A673 (cell line): ENCODE data around the gene AFF2. TPM values are rescaled to one million over a fixed set of nuclear protein-coding genes. Genes with fewer than 3 reads are reported as not detected.

Experiments used
- BruUV-seq: library from RNA; stranded (reverse); fragments of 400-500 nt; replicated peaks from 2 replicates; lab custom pipeline; 2021; lab: Mats Ljungman, UMichigan
- CTCF ChIA-PET: fragments of 300-600 bp; sonication (Branson Sonifier 250); formaldehyde crosslinking; loops from one replicate; lab custom pipeline; 2022; ENCODE audit warnings: antibody characterized with exemption; lab: Charles Lee
- POLR2A ChIA-PET: fragments of 300-600 bp; sonication (Branson Sonifier 250); formaldehyde crosslinking; loops from one replicate; lab custom pipeline; 2022; ENCODE audit warnings: antibody characterized with exemption; ENCODE audit not compliant: low non-redundant PET; lab: Charles Lee
- DNase-seq: peaks from one replicate; pipeline ENCODE4 v3.0.0-alpha.2; 2015; ENCODE audit warnings: low spot score
- H3K27ac ChIP-seq: fragments of 200-600 bp; sonication (generic); 2 replicates; pipeline ENCODE4 v1.5.1; 2016; ENCODE audit warnings: mixed run types, low read depth, mild to moderate bottlenecking, mixed read lengths, antibody characterized with exemption, low read length; ENCODE audit not compliant: poor library complexity, severe bottlenecking
- H3K27me3 ChIP-seq: fragments of 200-600 bp; sonication (generic); replicated peaks from 2 replicates; pipeline ENCODE4 v1.6.1; 2017; ENCODE audit warnings: mixed run types, low read depth, mild to moderate bottlenecking, mixed read lengths, antibody characterized with exemption, low read length; ENCODE audit not compliant: insufficient read depth, poor library complexity
- H3K36me3 ChIP-seq: fragments of 200-600 bp; sonication (generic); 2 replicates; pipeline ENCODE4 v1.6.1; 2016; ENCODE audit warnings: mixed run types, mild to moderate bottlenecking, mixed read lengths, antibody characterized with exemption, low read length; ENCODE audit not compliant: insufficient read depth, poor library complexity, severe bottlenecking
- H3K4me1 ChIP-seq: fragments of 200-600 bp; sonication (generic); 2 replicates; pipeline ENCODE4 v1.6.1; 2017; ENCODE audit warnings: mixed run types, mild to moderate bottlenecking, mixed read lengths, antibody characterized with exemption, low read length; ENCODE audit not compliant: insufficient read depth, poor library complexity, severe bottlenecking
- H3K4me3 ChIP-seq: fragments of 200-600 bp; sonication (generic); 2 replicates; pipeline ENCODE4 v1.5.1; 2016; ENCODE audit warnings: low read depth, mixed run types, mild to moderate bottlenecking, mixed read lengths, low read length; ENCODE audit not compliant: poor library complexity, severe bottlenecking
- H3K9me3 ChIP-seq: fragments of 200-600 bp; sonication (generic); 2 replicates; pipeline ENCODE4 v1.6.1; 2016; ENCODE audit warnings: mixed run types, low read depth, mild to moderate bottlenecking, mixed read lengths, antibody characterized with exemption, low read length; ENCODE audit not compliant: poor library complexity, severe bottlenecking
- EZH2 ChIP-seq: fragments of 200-600 bp; sonication (generic); IDR thresholded peaks from 2 replicates; pipeline ENCODE4 v1.6.1; 2017; ENCODE audit warnings: borderline replicate concordance, low read depth, mild to moderate bottlenecking, mixed read lengths, antibody characterized with exemption, low read length; ENCODE audit not compliant: poor library complexity, severe bottlenecking
- intact Hi-C: fragments of 100-400 bp; cut with micrococcal nuclease; formaldehyde crosslinking; loops from one replicate; pipeline ENCODE4 v1.10.0; 2022; ENCODE audit not compliant: unreplicated experiment
- total RNA-seq: library from RNA; stranded (reverse); gene quantifications from 2 replicates; pipeline ENCODE4 v1.2.3, GENCODE V29; 2021
- TF ChIP-seq, protein P1 (sequence below): fragments of 300-800, 200-600 bp; sonication (generic); conservative IDR thresholded peaks from 2 replicates; pipeline ENCODE4 v1.5.1; 2017; ENCODE audit warnings: low read depth, mild to moderate bottlenecking, antibody characterized with exemption, low read length, moderate library complexity, mixed read lengths

AFF2 gene
- total RNA-seq, 1 experiment from 2014 or later = not detected

DNA sequence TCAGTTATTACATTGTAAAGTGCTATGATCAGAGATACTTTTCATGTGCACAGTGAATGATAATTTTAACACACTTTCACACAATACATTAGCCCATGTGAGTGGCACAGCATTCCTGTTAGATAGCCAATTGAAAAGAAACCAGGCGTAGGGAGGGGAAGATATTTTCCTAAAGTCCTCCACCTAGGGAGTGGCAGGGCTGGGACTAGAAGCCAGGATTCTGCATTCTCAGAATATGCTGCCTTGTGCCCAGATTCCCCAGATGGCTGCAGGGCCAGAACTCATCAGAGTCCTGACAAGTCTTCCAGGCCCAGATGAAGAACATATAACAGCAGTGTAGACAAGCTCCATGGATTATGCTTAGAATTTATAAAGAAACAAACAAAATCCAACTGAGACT, 350.2 kb downstream of the AFF2 start:
- CTCF ChIA-PET = no interaction called here
- Histone ChIP-seq H3K27ac (no peak overlapping the region), H3K4me3 (no peak overlapping the region), H3K36me3 (no peaks in the 10 kb centered on the region), H3K9me3 (no peaks in the 10 kb centered on the region), H3K4me1 (no peaks in the 10 kb centered on the region), H3K27me3 (no peaks in the 10 kb centered on the region)
- DNase-seq = no peak
- TF ChIP-seq, protein P1, sequence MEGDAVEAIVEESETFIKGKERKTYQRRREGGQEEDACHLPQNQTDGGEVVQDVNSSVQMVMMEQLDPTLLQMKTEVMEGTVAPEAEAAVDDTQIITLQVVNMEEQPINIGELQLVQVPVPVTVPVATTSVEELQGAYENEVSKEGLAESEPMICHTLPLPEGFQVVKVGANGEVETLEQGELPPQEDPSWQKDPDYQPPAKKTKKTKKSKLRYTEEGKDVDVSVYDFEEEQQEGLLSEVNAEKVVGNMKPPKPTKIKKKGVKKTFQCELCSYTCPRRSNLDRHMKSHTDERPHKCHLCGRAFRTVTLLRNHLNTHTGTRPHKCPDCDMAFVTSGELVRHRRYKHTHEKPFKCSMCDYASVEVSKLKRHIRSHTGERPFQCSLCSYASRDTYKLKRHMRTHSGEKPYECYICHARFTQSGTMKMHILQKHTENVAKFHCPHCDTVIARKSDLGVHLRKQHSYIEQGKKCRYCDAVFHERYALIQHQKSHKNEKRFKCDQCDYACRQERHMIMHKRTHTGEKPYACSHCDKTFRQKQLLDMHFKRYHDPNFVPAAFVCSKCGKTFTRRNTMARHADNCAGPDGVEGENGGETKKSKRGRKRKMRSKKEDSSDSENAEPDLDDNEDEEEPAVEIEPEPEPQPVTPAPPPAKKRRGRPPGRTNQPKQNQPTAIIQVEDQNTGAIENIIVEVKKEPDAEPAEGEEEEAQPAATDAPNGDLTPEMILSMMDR = no peak
- no peak for TF ChIP-seq EZH2
- POLR2A ChIA-PET = no interaction called here
- intact Hi-C loops = no loop called here
- no TSS peak for BruUV-seq

GRCh38 chrX:148854306-148854705, 353.9 kb downstream of the AFF2 start:
- BruUV-seq = no TSS peak
- ChIA-PET POLR2A (no interaction called here), CTCF (no interaction called here)
- no peak overlapping the region for H3K27ac ChIP-seq
- TF ChIP-seq, protein P1 = no peak
- no peak for DNase-seq
- H3K36me3 ChIP-seq = no peaks in the 10 kb centered on the region
- H3K9me3 ChIP-seq = no peaks in the 10 kb centered on the region
- no peaks in the 10 kb centered on the region for H3K4me1 ChIP-seq
- H3K4me3 ChIP-seq = no peak overlapping the region
- no peaks in the 10 kb centered on the region for H3K27me3 ChIP-seq
- intact Hi-C loops = no loop called here

DNA sequence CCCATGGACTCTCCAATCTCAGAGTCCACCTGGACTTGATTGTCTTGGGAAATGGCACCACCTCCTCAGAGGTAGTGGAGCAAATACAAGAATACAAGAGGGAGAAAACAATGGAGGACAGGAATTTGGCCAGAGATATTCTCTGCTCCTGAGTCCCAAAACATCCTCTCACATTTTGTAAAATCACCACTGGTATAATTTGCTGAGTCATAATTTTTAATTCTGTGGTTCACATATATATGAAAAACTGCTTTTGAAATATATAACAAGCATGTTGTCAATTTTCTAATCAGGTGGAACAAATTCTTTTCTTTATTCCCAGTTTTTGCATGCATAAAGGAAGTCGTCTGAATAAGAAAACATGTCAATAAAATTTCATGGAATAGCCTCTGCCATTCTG, 356.1 kb downstream of the AFF2 start:
- intact Hi-C loops = no loop called here
- Histone ChIP-seq H3K9me3 (no peaks in the 10 kb centered on the region), H3K27me3 (no peaks in the 10 kb centered on the region), H3K27ac (no peak overlapping the region), H3K36me3 (no peaks in the 10 kb centered on the region), H3K4me3 (no peak overlapping the region), H3K4me1 (no peaks in the 10 kb centered on the region)
- DNase-seq = no peak
- POLR2A ChIA-PET = no interaction called here
- CTCF ChIA-PET = no interaction called here
- TF ChIP-seq EZH2 = no peak
- TF ChIP-seq, protein P1 = no peak
- BruUV-seq = no TSS peak
